ENCODE results near the gene PRM1. TPM values are rescaled to one million over a fixed set of nuclear protein-coding genes. Genes with fewer than 3 reads are reported as not detected.

Gene PRM1
- total and polyA plus RNA-seq, 2 of the 8 experiments (the other 6 are each of a cell fraction or from before 2014, with no cell fraction given): 0.54 to 0.82 TPM

DNA sequence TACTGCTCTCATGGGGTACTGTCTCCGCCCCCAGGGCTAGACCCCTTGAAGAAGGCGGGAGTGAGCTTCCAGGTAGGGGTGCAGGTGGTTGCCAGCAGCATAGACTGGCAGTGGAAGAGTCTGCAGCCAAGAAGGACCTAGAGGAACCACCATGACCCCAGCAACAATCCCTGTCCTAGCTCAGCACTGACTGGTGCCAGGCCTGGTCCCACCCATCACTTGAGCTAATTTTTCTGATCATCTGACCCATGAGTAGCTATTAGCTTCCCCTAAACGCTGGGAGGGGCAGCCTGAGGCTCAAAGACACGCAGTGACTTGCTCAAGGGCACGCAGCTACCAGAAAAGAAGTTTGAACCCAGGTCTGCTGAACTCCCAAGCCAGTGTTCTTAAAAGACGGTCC is 8.6 kb downstream of the PRM1 start:
- CTCF ChIA-PET (ENCODE audit: partially characterized antibody): interaction anchor here (0.6 to 8.1 kb wide), 5 partner anchors 11 to 184 kb away, joined by 3 to 79 read pairs (median 3); partner anchors contain the start of gene SOCS1
- Histone ChIP-seq H3K56ac (replicated peaks; ENCODE audit: insufficient read length, low read depth, low read length) (no peak overlapping the region), H3K9me3 (ENCODE audit: insufficient read depth in 2 of 2, low read depth in 1 of 2, low read length in 1 of 2) (no peaks in the 10 kb centered on the region), H4K91ac (replicated peaks; ENCODE audit: insufficient read length, low read length) (no peak overlapping the region), H2BK15ac (ENCODE audit: low read length) (0 out of 2 replicates have a peak overlapping the region, but pooled peaks have one; percentile 61), H3K27ac (ENCODE audit: low read depth, low read length) (no peak overlapping the region), H3K4ac (replicated peaks; ENCODE audit: insufficient read length, low read depth, low read length) (no peak overlapping the region), H3K23me2 (ENCODE audit: low read depth, low read length) (no peaks in the 10 kb centered on the region; the same call in 1 of the 2 replicates), H4K5ac (ENCODE audit: insufficient read length, low read depth, low read length) (no peak overlapping the region), H3K36me3 (ENCODE audit: control insufficient read depth in 2 of 4, insufficient read depth in 4 of 4, low read length in 3 of 4) (no peaks in the 10 kb centered on the region), H4K20me1 (replicated peaks in 1 of 2; ENCODE audit: control insufficient read depth in 1 of 2, insufficient read depth in 2 of 2, low read length in 2 of 2) (no peaks in the 10 kb centered on the region), H2BK20ac (ENCODE audit: low read length) (no peak overlapping the region; the same call in 1 of the 2 replicates), H2BK120ac (replicated peaks; ENCODE audit: low read depth, low read length) (no peak overlapping the region), H3K27me3 (replicated peaks in 1 of 4; ENCODE audit: control insufficient read depth in 3 of 4, extremely low read depth in 1 of 4, insufficient read depth in 3 of 4, low read length in 3 of 4) (no peaks in the 10 kb centered on the region), H3K79me1 (ENCODE audit: low read depth, low read length) (no peaks in the 10 kb centered on the region), H3K14ac (ENCODE audit: insufficient read length) (no peak overlapping the region), H2BK5ac (ENCODE audit: low read depth, low read length) (peak overlapping the region; percentile 52; the same call in 1 of the 2 replicates), H2AFZ (ENCODE audit: low read length) (peak overlapping the region; percentile 37; the same call in 1 of the 2 replicates), H2AK5ac (ENCODE audit: low read depth, low read length) (peak overlapping the region; percentile 8; the same call in 1 of the 2 replicates), H3K4me1 (replicated peaks in 1 of 4; ENCODE audit: control insufficient read depth in 3 of 4, insufficient read depth in 4 of 4, low read length in 3 of 4) (peaks cover 0 to 5% (median 0%) of the 10 kb centered on the region in 4 experiments; a peak in 2 of 7 replicates), H3K4me2 (ENCODE audit: insufficient read depth in 1 of 2, low read depth in 2 of 2, low read length in 2 of 2) (no peak overlapping the region), H2BK12ac (ENCODE audit: low read depth, low read length) (peak overlapping the region; percentile 27; the same call in 1 of the 2 replicates), H3K9ac (replicated peaks in 1 of 4; ENCODE audit: extremely low read depth in 1 of 4, low read depth in 3 of 4, low read length in 3 of 4) (no peak overlapping the region), H3K18ac (ENCODE audit: extremely low read depth, low read length) (no peak overlapping the region), H3K23ac (ENCODE audit: insufficient read length) (no peak overlapping the region), H4K8ac (ENCODE audit: extremely low read depth, insufficient read depth, low read length) (peak overlapping the region; percentile 41; the same call in 1 of the 2 replicates), H3K79me2 (ENCODE audit: control insufficient read depth in 1 of 2, insufficient read depth in 2 of 2, low read length in 2 of 2) (no peaks in the 10 kb centered on the region), H3K4me3 (ENCODE audit: extremely low read depth in 1 of 4, insufficient read depth in 2 of 4, low read depth in 3 of 4, low read length in 4 of 4) (no peak overlapping the region)
- DNase-seq (ENCODE audit: low read depth in 1 of 2, low spot score in 2 of 2) (no peak), FAIRE-seq (no peak)
- POLR2A ChIA-PET (ENCODE audit: partially characterized antibody): interaction anchor here (0.6 to 2.7 kb wide), 3 partner anchors 12 to 36 kb away, joined by 3 to 11 read pairs (median 3); no protein-coding TSS in a partner anchor
- WGBS, 2 experiments (ENCODE audit: extremely low coverage in 1 of 2, insufficient coverage in 1 of 2, insufficient read length in 1 of 2, insufficient replicate concordance in 2 of 2, low coverage in 1 of 2, low lambda C conversion rate in 2 of 2, missing lambda C conversion rate in 1 of 2): 88% methylated on average over 6 of the region's 6 CpGs; no CpG with 5 or more reads in 1 of the 2 experiments
- TF ChIP-seq ATF2 (IDR thresholded peaks at IDR 0.05; ENCODE audit: low read length) (no peak), POLR2AphosphoS5 (IDR thresholded peaks at IDR 0.05; ENCODE audit: low read depth, low read length) (no peak), TBP (IDR thresholded peaks at IDR 0.05; ENCODE audit: low read depth, low read length) (no peak), SP1 (IDR thresholded peaks at IDR 0.05; ENCODE audit: low read depth, low read length) (no peak)
- TF ChIP-seq, protein P1, sequence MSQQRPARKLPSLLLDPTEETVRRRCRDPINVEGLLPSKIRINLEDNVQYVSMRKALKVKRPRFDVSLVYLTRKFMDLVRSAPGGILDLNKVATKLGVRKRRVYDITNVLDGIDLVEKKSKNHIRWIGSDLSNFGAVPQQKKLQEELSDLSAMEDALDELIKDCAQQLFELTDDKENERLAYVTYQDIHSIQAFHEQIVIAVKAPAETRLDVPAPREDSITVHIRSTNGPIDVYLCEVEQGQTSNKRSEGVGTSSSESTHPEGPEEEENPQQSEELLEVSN (IDR thresholded peaks at IDR 0.05): 0 out of 2 replicates have a peak, but pooled peaks have one; percentile 44

Data from H1 (cell line).